Brain pericyte (primary cell): ENCODE data around the gene SNAPC3.

Experiments
- DNase-seq: peaks from one replicate; pipeline ENCODE4 v3.0.0-alpha.2; 2012; ENCODE audit warnings: low read depth, low spot score

Gene SNAPC3

DNA sequence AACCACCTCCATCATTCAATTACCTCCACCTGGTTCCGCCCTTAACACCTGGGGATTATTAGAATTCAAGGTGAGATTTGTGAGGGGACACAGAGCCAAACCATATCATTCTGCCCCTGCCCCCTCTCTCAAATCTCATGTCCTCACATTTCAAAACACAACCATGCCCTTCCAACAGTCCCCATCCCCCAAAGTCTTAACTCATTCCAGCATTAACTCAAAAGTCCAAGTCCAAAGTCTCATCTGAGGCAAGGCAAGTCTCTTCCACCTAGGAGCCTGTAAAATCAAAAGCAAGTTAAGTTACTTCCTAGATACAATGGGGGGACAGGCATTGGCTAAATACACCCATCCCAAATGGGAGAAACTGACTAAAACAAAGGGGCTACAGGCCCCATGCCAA, 69.3 kb downstream of the SNAPC3 start:
- no peak for DNase-seq

DNA sequence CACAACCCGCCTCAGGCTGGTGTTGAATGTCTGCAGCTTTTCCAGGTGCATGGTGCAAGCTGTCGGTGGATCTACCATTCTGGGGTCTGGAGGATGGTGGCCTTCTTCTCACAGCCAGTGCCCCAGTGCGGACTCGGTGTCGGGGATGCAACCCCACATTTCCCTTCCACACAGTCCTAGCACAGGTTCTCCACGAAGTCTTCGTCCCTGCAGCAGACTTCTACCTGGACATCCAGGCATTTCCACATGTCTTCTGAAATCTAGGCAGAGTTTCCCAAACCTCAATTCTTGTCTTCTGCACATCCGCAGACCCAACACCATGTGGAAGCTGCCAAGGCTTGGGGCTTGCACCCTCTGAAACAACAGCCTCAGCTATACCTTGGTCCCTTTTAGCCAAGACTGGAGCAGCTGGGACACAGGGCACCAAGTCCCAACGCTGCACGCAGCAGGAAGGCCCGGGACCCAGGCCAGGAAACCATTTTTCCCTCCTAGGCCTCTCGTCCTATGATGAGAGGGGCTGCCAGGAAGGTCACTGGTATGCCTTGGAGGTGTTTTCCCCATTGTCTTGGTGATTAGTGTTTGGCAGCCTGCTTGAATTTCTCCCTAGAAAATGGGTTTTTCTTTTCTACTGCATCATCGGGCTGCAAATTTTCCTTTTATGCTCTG, 69.9 kb downstream of the SNAPC3 start:
- DNase-seq, result no peak

GRCh38 chr9:15498246-15498995, 75.7 kb downstream of the SNAPC3 start:
- DNase-seq, result no peak

DNA sequence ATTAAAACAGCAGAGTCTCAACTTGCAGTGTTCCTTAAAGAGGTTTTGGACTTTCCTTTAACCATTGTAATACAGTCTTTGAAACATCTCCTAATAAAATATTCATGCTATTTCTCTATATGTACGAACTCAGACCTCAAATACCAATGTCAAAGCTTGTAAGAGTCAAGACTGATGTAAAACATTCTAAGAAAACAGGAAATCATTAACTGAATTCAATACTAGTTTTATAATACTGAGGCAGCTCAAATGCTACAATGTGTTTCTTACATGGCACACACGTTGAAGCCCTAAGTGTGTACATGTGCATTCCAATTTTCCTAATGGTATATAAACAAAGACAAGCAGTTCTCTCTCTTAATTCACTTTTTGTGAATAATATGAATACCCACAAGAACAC, 76.5 kb downstream of the SNAPC3 start:
- no peak for DNase-seq

- DNase-seq, result no peak
Measured at GRCh38 chr9:15501179-15501578, 78.5 kb downstream of the SNAPC3 start.

- no peak for DNase-seq
Measured at GRCh38 chr9:15501803-15502202, 79.1 kb downstream of the SNAPC3 start.

DNA sequence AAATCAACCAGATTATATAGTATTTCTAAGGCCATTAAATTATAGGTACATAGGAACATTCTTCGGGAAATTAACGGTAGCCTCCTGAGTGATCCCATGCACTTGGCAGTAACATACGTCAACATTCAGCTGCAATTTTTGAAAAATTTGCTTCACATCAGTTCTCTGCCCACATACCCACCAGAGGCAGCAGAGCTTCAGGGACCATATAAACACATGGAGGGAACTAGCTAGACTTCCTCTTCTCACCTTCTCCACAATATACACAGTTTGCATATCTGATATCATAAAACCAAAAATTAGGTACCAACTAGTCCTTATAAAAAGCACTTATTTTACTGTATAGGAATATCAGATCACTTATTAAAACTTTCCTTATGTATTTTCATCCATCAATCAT, 83.2 kb downstream of the SNAPC3 start:
- no peak for DNase-seq

DNA sequence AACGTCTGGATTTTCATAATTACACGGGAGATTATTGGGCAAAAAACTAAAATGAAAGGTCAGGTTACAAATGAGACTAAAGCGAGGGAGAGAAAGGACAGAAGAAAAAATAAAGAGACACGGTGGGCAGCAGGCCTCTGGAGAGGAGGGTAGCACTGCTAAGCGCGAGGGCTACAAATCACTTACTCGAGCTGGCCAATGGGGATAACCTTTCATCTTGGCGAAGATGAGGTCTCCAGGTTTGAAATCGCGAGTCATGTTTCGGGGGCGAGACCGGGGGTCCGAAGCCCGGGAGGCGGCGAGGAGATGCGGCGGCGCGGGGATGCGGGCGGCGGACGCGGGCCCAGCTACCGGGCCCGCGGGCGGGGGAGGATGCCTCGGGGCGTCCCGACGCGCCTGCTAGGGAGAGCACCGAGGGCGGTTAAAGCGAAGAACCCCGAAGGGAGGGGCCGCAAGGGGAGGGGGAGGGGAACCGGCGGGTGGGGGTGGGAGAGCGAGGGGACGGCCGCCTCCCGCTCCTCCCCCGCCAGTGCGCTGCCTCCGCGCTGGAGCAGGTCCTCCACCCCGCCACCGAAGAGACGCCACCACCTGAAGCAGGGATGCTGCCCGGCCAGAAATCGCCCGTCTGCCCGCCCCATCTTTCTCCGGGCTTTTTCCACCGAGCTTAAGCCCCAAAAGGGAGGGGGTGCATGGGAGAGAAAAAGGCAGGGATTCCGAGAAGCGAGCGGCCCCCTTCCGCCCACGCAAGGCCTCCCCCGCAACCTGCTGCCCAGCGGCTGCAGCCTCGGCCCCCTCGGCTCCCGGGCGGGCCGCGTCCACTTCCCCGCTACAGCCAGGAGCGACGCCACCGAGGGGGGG, 87.5 kb downstream of the SNAPC3 start:
- DNase-seq, result no peak

DNA sequence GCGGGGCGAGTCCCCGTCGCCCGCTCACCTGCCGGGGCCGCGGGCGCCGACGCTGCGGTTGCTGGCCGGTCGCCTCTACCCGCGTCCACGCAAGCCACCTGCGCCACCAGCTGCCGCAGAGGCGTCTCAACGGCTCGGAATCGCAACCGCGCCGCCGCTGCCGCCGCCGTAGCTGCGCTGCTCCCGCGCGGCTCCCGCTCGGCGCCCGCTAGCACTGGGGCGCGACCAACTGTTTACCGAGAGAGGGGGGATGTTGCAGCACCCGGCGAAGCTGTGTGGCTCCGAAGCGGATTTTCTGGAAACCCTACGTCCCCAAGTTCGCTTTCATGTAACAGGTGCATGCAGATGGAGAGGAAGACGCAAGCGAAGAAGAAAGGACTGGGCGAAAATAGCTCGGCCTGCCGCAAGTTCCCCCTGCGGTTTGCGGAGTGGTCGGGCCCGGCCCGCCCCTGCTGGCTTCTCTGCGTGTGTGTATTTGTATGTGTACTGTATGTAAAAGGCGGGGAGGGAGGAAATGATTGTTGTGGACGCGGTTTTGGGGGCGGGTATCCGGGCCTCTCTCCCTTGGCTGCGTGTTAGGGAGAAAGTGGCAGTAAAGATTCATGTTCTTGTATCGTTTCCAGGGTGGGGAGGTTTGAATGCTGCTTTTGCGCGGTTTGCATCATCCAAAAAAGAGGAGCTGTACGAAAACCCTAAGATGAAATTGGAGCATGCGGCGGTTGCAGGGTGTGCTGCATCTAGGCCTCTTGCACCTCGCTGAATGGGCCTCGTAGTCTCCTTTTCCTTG, 88.3 kb downstream of the SNAPC3 start, which contains the start of gene PSIP1:
PSIP1 (minus strand) TSS at position 182 of the 787 bp plus-strand sequence. CDS start 782 bp downstream, outside the sequence.
- DNase-seq, result peak; percentile 73
